Measurements from ENCODE around the gene CDK19. TPM values are rescaled to one million over a fixed set of nuclear protein-coding genes. Genes with fewer than 3 reads are reported as not detected.
"Not testable (repeated sequence)": the region's sequence is repeated elsewhere in the genome, so short reads cannot be mapped to it uniquely, and the experiment has no call there.

The CDK19 gene
- total and polyA plus RNA-seq, 2 experiments from 2014 or later, result 5.6 to 11.1 TPM

GRCh38 chr6:110755411-110755834, 59.8 kb downstream of the CDK19 start:
- no peaks in the 10 kb centered on the region for H3K9me3 ChIP-seq (ENCODE audit: low read depth)
- no peak for DNase-seq (ENCODE audit: low read depth in 1 of 2, low spot score in 1 of 2)
- no peaks in the 10 kb centered on the region for H3K27me3 ChIP-seq
- H3K4me3 ChIP-seq, result no peak overlapping the region
- TF ChIP-seq CTCF (IDR thresholded peaks at IDR 0.05; ENCODE audit: low read depth, low read length), result no peak
- no peaks in the 10 kb centered on the region for H3K36me3 ChIP-seq
- H3K27ac ChIP-seq, result no peak overlapping the region
- H3K4me1 ChIP-seq (ENCODE audit: low read depth), result no peaks in the 10 kb centered on the region

DNA sequence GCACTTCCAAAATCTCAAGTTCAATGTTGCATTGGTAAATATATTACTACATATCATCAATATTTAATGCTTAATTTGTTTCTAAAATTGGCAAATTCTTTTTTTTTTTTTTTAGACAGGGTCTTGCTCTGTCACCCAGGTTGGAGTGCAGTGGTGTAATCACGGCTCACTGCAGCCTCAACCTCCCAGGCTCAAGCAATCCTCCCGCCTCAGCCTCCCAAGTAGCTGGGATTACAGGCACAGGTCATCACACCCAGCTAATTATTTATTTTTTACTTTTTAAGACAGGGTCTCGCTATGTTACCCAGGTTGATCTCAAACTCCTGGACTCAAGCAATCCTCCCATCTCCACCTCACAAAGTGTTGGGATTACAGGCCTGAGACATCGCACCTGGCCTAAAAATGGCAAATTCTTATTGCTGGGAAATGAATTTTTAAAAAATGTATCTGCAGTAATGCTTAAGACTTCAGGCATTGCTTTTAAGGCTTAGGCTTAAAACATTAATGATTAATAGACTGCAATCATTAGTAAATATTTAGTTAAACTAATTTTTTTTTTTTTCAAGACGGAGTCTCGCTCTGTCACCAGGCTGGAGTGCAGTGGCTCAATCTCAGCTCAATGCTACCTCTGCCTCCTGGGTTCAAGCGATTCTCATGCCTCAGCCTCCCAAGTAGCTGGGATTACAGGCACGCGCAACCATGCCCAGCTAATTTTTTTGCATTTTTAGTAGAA, 61.2 kb downstream of the CDK19 start:
- H3K27me3 ChIP-seq; H3K4me3 ChIP-seq; DNase-seq (ENCODE audit: low read depth in 1 of 2, low spot score in 1 of 2); H3K9me3 ChIP-seq (ENCODE audit: low read depth); H3K36me3 ChIP-seq; H3K27ac ChIP-seq; H3K4me1 ChIP-seq (ENCODE audit: low read depth): not testable (repeated sequence)

- H3K36me3 ChIP-seq, result no peaks in the 10 kb centered on the region
- H3K4me1 ChIP-seq (ENCODE audit: low read depth), result no peaks in the 10 kb centered on the region
- H3K27me3 ChIP-seq, result no peaks in the 10 kb centered on the region
- no peak for DNase-seq (ENCODE audit: low read depth in 1 of 2, low spot score in 1 of 2)
- H3K27ac ChIP-seq, result no peak overlapping the region
- no peak for TF ChIP-seq CTCF (IDR thresholded peaks at IDR 0.05; ENCODE audit: low read depth, low read length)
- no peak overlapping the region for H3K4me3 ChIP-seq
- no peaks in the 10 kb centered on the region for H3K9me3 ChIP-seq (ENCODE audit: low read depth)
Observed at GRCh38 chr6:110748453-110748852, 66.8 kb downstream of the CDK19 start.

GRCh38 chr6:110746680-110747079, 68.6 kb downstream of the CDK19 start:
- Histone ChIP-seq H3K27ac (no peak overlapping the region), H3K9me3 (ENCODE audit: low read depth) (peaks cover 3% of the 10 kb centered on the region), H3K4me3 (no peak overlapping the region), H3K4me1 (ENCODE audit: low read depth) (no peaks in the 10 kb centered on the region), H3K36me3 (no peaks in the 10 kb centered on the region), H3K27me3 (no peaks in the 10 kb centered on the region)
- peak in 1 of 2 donors; percentile 7 for DNase-seq (ENCODE audit: low read depth in 1 of 2, low spot score in 1 of 2)
- no peak for TF ChIP-seq CTCF (IDR thresholded peaks at IDR 0.05; ENCODE audit: low read depth, low read length)

DNA sequence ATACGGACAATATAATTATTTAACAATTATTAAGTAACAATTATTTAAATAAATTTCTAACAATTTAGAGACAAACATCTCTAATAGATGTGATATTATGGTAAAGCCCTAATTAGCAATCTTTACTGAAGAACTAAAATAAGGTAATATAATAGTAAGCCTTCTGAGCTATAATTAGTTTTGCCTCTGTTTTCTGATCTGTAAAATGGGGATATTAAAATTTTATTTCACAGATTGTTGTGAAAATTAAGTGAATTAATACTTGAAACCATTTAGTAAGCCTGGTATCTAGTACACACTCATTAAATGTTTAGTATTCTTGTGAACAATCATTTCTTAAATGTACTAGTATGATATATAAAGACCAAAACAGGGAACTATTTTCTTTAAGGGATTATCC, 70.3 kb downstream of the CDK19 start:
- Histone ChIP-seq H3K9me3 (ENCODE audit: low read depth) (peaks cover 3% of the 10 kb centered on the region), H3K27me3 (no peaks in the 10 kb centered on the region), H3K4me1 (ENCODE audit: low read depth) (no peaks in the 10 kb centered on the region), H3K4me3 (no peak overlapping the region), H3K27ac (no peak overlapping the region), H3K36me3 (no peaks in the 10 kb centered on the region)
- DNase-seq (ENCODE audit: low read depth in 1 of 2, low spot score in 1 of 2), result no peak
- TF ChIP-seq CTCF (IDR thresholded peaks at IDR 0.05; ENCODE audit: low read depth, low read length), result no peak

GRCh38 chr6:110742552-110742951, 72.7 kb downstream of the CDK19 start:
- not testable (repeated sequence) for H3K36me3 ChIP-seq; H3K27ac ChIP-seq; H3K4me3 ChIP-seq; DNase-seq (ENCODE audit: low read depth in 1 of 2, low spot score in 1 of 2); H3K9me3 ChIP-seq (ENCODE audit: low read depth); H3K4me1 ChIP-seq (ENCODE audit: low read depth); H3K27me3 ChIP-seq

Measured in cardiac muscle cell (in vitro differentiated cells and primary cell).